Right lobe of liver (tissue), 4 donors: ENCODE measurements around the gene VSX1.

Experiments used
- POLR2A ChIP-seq: fragments of 450-650 bp; IDR thresholded peaks from one replicate; pipeline ENCODE4 v1.6.1; 2017; ENCODE audit warnings: antibody characterized with exemption, mild to moderate bottlenecking
- TF ChIP-seq, protein P1 (sequence below), 4 donors: fragments of 200-600 bp in 3 of 4; fragments of 450-650 bp in 1 of 4; IDR thresholded peaks; one replicate each; pipeline versions ENCODE4 v1.5.1 to v1.8.0; 2016 to 2022; ENCODE audit warnings: antibody characterized with exemption in 4 of 4, mild to moderate bottlenecking in 2 of 4
- donor health status: DM: no; HTN: no; CAD: no.
- donor health status: DM: no; HTN: no; CAD: no.
- donor health status: DM: no; HTN: yes; CAD: no.

DNA sequence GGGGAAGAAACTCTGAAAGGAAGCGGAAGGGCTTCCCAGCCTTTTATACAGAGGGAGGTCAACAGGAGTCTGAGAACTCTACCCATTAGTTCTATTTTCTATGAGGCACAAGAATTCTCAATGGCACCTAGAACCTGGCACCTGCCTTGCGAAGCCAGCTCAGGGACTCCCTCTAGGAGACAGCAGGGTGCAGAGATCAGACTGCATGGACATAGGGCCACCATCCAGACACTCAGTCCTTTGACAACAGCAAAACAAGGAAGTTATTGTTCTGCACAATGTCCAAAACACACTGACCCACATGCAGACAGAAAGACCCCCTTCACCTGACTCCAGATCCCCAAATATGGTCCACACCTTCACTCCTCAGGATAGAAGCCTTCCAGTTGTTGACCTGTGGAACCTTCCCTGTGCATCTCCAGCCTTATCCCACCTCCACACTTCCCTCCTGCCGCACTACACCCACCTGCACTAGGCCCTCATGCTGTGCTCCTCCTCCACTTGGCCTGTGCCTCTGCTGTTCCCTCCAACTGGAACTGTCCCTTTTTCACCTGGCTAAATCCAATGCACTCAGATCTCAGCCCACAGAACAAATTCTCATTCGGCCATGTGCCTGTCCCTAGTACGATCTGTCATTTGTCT is 51.8 kb downstream of the VSX1 start:
- TF ChIP-seq, protein P1, sequence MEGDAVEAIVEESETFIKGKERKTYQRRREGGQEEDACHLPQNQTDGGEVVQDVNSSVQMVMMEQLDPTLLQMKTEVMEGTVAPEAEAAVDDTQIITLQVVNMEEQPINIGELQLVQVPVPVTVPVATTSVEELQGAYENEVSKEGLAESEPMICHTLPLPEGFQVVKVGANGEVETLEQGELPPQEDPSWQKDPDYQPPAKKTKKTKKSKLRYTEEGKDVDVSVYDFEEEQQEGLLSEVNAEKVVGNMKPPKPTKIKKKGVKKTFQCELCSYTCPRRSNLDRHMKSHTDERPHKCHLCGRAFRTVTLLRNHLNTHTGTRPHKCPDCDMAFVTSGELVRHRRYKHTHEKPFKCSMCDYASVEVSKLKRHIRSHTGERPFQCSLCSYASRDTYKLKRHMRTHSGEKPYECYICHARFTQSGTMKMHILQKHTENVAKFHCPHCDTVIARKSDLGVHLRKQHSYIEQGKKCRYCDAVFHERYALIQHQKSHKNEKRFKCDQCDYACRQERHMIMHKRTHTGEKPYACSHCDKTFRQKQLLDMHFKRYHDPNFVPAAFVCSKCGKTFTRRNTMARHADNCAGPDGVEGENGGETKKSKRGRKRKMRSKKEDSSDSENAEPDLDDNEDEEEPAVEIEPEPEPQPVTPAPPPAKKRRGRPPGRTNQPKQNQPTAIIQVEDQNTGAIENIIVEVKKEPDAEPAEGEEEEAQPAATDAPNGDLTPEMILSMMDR (IDR thresholded peaks at IDR 0.05) = no peak
- TF ChIP-seq POLR2A = no peak
